Activated effector memory CD4-positive, alpha-beta T cell treated with anti-CD3 and anti-CD28 coated beads, Interleukin-2, amount 50 U/mL, for 16 hours (primary cell): ENCODE data around the gene PLCG2.
"Not testable (repeated sequence)": the region's sequence is repeated elsewhere in the genome, so short reads cannot be mapped to it uniquely, and the experiment has no call there.

Experiments
- DNase-seq: peaks from one replicate; pipeline ENCODE4 v3.0.0-alpha.2; 2020

The PLCG2 gene

GRCh38 chr16:81755915-81756614, 23.0 kb upstream of the PLCG2 start:
- no peak for DNase-seq

GRCh38 chr16:81756615-81757356, 22.3 kb upstream of the PLCG2 start:
- no peak for DNase-seq

DNA sequence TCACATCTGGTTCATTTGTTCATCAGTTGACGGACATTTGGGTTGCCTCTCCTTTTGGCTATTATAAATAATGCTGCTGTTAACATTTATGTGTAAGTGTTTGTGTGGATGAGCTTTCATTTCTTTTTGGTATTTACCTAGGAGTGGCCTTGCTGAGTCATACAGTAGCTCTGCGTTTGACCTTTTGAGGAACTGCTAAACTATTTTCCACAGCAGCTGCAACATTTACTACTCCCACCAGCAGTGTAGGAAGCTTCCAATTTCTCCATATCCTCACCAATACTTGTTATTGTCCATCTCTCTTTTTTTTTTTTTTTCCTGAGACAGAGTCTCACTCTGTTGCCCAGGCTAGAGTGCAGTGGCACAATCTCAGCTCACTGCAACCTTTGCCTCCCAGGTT, 20.7 kb upstream of the PLCG2 start:
- no peak for DNase-seq

GRCh38 chr16:81762322-81762721, 16.8 kb upstream of the PLCG2 start:
- not testable (repeated sequence) for DNase-seq

DNA sequence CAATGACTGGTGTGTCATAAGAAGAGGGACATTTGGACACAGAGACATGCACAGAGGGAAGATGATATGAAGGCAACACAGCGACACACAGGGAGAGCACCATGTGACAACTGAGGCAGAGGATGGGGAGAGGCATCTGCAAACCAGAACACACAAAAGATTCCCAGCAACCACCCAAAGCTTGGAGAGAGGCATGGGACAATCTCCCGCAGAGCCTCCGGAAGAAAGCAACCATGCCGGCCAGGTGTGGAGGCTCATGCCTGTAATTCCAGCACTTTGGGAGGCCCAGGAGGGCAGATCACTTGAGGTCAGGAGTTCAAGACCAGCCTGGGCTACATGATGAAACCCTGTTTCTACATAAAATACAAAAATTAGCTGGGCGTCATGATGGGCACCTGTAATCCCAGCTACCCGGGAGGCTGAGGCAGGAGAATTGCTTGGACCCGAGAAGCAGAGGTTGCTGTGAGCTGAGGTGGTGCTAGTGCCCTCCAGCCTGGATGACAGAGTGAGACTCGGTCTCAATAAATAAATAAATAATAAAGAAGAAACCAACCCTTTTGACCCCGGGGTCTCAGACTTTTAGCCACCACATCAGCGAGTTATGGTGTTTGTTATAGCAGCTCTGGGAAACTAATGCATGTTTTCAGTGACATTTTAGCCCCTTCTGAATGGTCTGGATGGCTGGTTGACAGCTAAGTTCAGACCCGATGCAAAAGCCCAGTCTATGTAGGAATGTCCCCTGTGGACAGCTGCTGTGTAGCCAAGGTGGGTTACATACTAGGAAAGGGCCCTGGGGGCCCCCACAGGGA, 13.8 kb upstream of the PLCG2 start:
- no peak for DNase-seq

GRCh38 chr16:81765969-81766368, 13.1 kb upstream of the PLCG2 start:
- DNase-seq = no peak

DNA sequence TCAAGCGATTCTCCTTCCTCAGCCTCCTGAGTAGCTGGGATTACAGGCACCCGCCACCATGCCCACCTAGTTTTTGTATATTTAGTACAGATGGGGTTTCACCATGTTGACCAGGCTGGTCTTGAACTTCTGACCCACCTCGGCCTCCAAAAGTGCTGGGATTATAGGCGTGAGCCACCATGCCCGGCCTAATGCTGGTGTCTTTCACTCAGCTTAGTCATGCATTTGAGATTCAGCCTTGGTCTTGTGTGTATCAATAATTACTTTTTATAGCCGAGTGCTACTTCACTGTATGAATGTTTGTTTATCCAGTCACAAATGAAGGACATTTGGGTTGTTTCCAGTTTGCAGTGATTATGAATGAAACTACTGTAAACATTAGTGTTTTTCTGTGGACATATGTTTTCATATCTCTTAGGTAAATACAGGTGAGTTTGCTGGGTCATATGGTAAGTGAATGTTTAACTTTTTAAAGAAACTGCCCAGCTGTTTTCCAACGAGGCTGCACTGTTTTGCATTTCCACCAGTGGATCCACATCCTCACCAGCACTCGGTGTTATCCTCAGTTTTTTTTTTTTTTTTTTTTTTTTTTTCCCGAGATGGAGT, 11.0 kb upstream of the PLCG2 start:
- DNase-seq = no peak

- no peak for DNase-seq
These were observed 9.1 kb upstream of the PLCG2 start for GRCh38 chr16:81770008-81770407.

DNA sequence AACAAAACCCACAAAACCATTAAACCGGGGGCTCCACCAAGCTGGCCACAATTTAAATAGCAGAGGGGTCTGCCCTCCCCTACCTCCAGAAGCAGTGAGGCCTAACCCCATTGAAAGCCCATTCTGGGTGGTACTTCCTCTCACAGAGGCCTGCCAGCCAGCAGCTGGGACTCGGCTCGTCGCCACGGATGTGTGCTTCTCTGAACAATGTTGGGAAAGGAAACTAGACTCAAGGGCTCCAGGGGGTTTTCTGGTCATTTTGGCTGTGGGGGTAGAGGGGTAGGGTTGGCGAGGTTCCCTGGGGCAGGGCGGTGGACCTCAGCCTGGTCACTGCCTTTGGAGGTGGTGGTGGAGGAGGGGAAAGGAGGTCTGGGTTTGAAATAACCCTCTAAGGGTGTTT, 4.7 kb upstream of the PLCG2 start:
- DNase-seq = no peak

- DNase-seq = no peak
These were observed 3.5 kb upstream of the PLCG2 start for GRCh38 chr16:81775570-81775969.

- no peak for DNase-seq
These were observed 860 bp upstream of the PLCG2 start for GRCh38 chr16:81778231-81778630.

DNA sequence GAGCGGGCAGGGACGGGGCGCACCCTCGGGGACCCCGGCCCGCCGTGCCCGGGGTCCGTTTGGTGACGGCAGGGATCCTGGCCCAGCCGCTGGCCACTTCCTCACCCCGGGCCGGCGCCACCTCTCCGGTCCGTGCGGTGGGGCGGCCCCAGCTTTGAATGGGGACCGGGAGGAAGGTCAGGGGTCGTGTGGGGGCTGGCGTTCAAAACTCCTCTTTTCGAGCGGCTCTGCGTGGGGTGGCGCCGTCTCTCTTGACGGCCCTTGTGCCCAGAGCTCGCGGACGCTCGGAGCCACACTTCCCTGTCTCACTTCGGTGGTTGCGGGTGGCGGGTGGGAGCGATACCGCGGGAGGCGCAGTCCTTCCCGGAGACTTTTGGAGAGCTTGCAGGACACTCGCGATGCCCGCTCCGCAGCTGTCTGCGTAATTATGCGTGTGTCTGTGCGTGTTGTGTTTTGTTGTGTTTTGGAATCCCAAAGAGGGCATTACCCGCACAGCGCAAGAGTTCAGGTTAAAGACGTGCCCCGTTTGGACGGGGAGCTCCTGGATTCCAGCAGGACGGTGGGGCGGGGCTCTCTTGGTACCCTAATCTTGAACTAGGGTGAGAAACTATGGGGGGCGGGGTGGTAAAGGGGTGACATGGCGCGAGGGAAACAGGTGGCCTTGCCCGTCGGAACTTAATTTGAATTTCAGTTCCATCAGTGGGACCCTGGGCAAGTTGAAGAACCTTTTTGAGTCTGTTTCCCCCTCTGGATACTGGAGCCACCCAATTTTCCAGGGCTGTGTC, 637 bp downstream of the PLCG2 start:
- DNase-seq = no peak

DNA sequence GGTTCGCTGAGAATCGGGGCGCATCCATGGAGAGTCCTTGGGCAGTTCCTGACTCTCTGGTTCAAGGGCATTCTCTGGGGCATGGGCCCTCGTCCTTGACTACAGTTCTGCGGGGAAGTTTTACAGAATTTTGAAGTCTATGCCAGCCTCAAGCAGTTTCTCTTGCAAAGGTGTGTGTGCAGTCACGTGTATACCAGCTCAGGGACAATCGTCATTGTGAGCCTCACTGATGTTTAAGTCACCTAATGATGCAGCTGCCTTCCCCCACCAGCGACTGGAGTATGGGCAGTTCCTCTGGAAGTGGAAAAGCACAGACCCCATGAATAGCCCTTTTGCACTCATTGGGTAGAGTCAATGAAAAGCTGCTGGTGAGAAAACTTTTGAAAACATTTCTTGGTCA, 1.3 kb downstream of the PLCG2 start:
- no peak for DNase-seq

GRCh38 chr16:81782236-81782635, 3.1 kb downstream of the PLCG2 start:
- DNase-seq = no peak

GRCh38 chr16:81784072-81784795, 5.1 kb downstream of the PLCG2 start:
- DNase-seq = no peak

DNA sequence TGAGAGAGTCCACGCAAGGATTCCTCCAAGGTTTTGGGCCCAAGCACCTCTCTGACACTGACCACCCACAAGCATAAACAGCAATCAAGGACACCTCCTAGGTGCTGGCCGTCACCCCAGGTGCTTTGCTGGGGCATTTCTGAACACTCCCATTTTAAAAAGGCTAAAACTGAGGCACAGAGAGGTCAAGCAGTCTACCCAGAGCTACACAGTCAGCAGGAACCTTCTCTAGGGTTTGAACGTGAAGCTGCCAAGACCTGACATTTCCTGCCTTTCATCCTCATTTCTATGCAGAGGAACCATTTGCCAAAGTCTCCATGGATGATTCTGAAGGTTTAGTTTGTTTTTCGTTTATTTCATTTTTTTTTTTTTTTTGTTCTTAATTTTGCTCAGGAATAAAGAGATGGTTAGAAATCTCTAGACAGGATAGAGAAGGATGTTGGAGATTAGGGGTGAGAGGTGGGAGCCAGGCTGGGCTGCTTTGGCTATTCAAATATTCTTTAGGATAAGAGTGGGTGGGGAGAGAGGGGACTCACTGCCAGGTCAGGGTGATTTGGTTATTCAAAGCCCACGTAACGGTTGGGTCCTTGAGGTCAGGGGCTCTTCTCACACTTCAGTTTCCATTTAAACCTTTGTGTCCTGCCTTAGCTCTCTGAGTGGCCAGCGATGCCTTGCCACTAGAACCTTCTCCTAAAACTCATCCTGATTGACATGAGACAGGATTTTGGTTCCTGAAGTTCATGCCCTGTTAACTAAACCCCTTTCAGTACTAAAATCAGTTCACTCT, 6.2 kb downstream of the PLCG2 start:
- DNase-seq = no peak

GRCh38 chr16:81786321-81786720, 7.2 kb downstream of the PLCG2 start:
- no peak for DNase-seq

DNA sequence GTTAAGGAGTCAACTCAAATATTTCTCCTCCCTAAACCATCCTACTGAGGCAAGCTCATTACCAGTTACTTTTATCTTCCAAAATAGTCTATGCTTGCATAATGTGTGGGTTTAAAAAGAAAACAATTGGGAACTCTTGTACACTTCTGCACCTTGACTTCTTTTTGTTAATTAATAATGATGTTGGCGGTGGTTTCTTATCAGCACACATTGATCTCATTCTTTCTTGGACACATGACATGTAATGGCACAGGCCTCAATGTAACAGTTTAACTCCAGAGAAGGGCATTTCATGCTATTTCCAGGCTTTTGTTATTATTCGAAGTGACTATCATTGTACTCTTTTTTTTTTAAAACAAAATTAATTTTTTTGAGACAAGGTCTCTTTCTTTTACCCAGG, 7.8 kb downstream of the PLCG2 start:
- no peak for DNase-seq

- DNase-seq = no peak
These were observed 8.6 kb downstream of the PLCG2 start for GRCh38 chr16:81787659-81788058.

GRCh38 chr16:81790277-81790676, 11.2 kb downstream of the PLCG2 start:
- no peak for DNase-seq

GRCh38 chr16:81790830-81791435, 11.8 kb downstream of the PLCG2 start:
- no peak for DNase-seq
